IPS-NIHi7 (cell line): Measurements from ENCODE around the gene LRBA.
"Not testable (repeated sequence)": the region's sequence is repeated elsewhere in the genome, so short reads cannot be mapped to it uniquely, and the experiment has no call there.

Experiments
- DNase-seq: peaks from one replicate; pipeline ENCODE4 v3.0.0; 2012; ENCODE audit warnings: mixed read lengths; ENCODE audit errors: extremely low spot score

The LRBA gene

DNA sequence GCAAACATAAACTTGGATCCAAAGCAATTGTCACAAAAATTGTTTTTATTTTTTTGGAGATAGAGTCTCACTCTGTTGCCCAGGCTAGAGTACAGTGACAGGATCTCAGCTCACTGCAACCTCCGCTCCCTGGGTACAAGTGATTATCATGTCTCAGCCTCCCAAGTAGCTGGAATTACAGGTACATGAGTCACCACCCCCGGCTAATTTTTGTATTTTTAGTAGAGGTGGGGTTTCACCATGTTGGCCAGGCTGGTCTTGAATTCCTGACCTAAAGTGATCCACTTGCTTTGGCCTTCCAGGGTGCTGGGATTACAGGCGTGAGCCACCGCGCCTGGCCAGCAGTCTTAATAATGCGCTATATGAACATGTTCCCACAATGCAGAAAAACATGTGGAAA is 272.2 kb downstream of the LRBA start:
- not testable (repeated sequence) for DNase-seq

- DNase-seq = no peak
Measured at GRCh38 chr4:150739591-150739990, 275.5 kb downstream of the LRBA start.

- DNase-seq = no peak
Measured at GRCh38 chr4:150725957-150726523, 289.0 kb downstream of the LRBA start.

DNA sequence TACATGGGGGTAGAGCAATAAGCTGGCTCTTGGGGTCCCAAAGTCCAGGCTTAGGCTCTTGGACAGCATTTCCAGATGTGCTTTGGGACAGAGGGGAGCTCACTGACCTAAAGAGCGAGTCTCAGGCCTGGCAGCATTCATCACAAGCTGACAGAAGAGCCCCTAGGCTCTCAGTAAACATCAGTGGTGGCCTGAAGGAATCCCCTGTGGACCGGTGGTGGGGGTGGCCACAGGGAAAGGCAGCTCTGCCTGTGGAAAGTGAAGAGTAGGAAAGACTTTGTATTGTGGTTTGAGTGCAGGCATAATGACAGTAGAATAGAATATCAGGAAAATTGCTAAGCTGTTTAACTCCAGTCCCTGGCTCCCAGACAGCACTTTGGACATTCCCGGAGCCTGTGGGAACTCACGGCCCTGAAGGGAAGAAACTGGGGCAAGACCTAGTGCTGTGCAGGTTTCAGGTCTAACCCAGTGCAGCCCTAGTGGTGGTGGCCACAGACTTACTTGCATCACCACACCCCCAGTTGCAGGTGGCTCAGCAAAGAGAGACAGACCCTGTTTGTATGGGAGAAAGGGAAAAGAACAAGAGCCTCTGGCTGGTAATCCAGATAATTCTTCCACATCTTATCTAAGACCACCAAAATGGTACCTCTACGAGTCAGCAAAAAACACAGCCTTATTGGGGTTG is 291.2 kb downstream of the LRBA start:
- no peak for DNase-seq

DNA sequence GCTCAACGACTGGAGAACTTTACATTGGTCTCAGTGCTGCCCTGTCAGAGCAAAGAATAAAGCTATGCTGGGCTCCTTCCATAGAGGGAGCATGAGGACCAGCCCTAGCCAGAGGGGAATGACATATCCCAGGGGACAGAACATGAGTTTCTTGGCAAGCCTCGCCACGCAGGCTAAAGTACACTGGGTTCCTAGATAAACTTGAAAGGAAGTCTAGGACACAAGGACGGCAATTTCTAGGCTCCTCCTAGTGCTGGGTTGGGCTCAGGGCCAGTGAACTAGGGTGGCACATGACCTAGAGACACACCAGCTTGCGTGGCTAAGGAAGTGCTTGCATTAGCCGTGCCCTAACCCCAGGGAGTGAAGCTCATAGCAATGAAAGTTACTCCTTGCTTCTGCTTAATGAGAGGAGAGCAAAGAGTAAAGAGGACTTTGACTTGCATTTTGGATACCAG is 292.1 kb downstream of the LRBA start:
- DNase-seq = peak; percentile 24

DNA sequence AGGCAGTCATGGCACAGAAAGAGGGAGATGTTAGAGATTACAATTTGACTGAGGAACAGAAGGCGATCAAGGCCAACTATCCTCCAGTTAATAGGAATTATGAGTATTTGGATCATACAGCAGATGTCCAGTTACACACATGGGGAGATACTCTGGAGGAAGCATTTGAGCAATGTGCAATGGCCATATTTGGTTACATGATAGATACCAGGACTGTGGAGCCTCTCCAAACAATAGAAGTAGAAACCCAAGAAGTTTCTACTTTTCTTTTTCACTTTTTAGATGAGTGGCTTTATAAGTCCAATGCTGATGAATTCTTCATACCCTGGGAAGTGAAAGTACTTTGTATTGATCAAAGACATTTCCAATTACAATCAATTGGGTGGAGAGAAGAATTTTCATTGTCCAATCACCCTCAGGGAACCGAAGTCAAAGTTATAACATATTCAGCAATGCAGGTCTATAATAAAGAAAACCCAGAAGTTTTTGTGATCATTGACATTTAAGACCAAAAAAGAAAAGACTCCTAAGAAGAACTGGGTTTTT is 294.0 kb downstream of the LRBA start:
- no peak for DNase-seq

- no peak for DNase-seq
Measured at GRCh38 chr4:150717952-150718351, 297.1 kb downstream of the LRBA start.

DNA sequence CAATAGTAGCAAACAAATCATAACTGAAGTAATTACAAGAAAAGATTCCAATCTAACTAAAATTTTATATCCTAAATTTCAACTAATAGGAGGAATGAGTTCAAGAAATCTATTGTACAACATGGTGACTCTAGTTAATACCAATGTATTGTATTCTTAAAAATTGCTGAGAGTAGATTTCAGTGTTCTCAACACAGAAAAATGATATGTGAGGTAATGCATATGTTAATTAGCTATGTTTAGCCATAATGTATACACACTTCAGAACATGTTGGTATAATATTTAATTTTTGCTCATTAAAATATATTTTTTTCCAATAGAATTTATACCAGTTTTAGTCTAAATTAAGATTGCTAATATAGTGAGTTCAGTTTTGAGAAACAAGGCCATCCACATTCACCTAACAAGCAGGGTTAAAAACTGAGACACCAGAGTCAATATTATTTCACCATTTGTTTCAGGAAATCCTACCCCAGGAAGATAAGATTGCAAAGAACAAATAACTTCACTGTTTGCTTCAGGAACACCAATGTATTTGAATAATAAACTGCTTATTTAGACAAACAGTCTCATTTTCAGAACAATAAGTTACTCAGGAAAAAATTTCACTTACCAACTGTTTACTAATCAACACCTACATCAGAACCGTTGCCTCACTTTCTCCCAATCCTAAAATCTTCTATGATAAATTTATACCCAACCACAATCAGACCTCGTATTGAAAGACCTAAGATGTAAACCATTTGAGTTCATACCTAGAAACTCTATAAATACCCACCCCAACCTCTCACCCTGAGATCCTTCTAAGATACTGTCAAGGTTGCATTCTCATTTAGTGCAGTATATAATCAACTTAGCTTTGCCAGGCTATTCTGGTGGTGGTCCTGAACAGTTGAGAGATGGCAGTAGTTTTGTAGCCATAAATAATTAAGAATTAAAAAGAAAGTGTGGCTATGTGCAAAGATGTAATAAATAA is 300.3 kb downstream of the LRBA start:
- DNase-seq = no peak

DNA sequence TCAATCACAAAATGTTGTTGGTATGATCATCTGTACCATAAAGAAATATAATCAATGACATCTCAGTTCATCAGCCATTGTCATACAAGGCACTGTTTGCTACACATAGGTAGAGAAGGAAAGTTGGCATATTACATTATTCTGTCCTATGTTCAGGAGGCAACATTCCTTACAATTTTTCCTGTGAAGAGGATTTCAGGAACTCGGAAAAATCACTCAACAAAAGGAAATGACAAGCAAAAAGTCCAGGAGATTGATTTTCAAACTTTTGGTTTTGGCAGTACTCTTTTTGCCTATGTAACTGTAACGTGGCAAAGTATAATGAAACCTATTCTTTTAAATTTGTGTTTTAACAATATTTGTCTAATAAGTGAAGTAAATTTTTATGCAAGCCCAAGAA is 301.8 kb downstream of the LRBA start:
- DNase-seq = no peak

- no peak for DNase-seq
Measured at GRCh38 chr4:150710770-150711375, 304.2 kb downstream of the LRBA start.

DNA sequence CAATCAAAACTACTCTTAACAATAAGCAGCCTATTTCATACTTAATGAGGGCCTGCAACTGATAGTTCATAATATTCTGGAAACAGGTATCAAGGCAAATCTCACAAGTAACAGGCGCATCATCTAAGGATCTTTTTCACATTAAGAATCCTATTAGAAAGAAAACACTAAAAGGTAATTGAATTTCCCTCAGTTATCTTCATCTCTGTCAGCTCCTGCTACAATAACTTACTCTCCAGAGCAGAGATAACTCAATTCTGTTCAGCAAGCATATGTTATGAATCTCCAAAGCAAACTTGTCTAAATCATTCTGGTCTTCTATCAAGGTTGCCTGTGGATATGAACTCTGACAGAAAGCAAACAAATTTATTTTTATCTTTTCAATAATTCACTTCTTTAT is 307.1 kb downstream of the LRBA start:
- no peak for DNase-seq

- DNase-seq = no peak
Measured at GRCh38 chr4:150699599-150699998, 315.5 kb downstream of the LRBA start.

- DNase-seq = no peak
Measured at GRCh38 chr4:150695162-150695561, 319.9 kb downstream of the LRBA start.

- DNase-seq = peak; percentile 30
Measured at GRCh38 chr4:150694438-150694837, 320.6 kb downstream of the LRBA start.

DNA sequence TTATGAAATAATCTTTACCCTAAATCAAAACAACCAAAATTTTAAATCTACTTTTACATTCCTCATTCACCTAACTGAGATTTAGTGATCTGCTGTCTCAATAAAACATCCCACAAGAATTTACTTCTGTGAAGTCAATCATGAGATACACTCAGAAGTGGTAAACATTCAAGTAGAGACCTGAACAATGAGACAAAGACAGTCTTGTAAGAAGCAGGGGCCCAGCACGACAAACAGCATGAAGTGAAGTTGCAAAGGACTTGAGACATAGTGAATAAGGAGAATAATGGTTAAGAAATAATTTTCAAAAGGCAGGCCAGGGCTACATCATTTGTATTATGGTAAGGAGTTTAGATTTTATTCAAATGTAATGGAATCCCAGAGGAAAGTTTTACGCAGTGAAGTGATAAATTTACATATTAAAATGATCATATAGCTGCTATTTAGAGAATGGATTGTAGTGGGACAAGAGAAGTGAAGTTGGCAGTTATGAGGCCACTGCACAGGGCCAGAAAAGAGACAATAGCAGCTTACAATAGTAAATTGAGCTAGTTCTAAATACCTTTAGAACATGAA is 331.2 kb downstream of the LRBA start:
- DNase-seq = no peak

DNA sequence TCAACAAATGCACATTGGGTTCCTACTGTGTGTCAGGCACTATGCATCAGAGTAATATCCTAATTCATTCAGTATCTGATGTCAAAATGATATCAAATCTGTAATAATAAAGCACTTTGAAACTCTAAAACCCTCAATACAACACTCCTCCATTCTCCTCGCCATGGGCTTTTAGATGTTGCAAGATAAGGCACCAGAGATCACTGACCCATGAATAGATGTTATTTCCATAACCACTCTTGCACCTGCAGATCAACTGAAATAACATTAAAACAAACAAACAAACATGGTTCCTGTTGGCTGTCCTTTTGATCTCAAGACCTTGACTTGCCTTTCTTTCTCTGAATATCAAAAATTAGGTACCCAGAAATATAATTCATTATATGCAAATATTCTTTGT is 333.0 kb downstream of the LRBA start:
- DNase-seq = no peak

GRCh38 chr4:150681063-150681462 is 334.0 kb downstream of the LRBA start:
- DNase-seq = no peak

DNA sequence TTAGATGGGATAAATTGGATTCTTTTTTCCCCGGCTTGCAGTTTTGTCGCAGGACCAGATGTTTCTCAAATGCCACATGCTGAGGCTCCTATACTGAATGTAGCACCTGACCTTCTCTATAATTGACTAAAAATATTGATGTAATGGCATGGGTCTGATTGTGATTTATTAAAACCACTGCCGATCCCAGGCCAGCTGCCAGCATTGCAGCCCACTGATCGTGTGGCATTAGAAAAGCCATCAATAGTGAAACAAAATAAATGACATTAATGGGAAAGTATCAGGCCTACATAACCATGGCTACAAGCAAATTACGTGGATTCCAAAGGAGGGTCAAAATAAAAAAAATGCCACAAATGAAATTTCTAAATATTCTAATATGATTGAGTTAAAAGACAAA is 334.4 kb downstream of the LRBA start:
- DNase-seq = no peak

DNA sequence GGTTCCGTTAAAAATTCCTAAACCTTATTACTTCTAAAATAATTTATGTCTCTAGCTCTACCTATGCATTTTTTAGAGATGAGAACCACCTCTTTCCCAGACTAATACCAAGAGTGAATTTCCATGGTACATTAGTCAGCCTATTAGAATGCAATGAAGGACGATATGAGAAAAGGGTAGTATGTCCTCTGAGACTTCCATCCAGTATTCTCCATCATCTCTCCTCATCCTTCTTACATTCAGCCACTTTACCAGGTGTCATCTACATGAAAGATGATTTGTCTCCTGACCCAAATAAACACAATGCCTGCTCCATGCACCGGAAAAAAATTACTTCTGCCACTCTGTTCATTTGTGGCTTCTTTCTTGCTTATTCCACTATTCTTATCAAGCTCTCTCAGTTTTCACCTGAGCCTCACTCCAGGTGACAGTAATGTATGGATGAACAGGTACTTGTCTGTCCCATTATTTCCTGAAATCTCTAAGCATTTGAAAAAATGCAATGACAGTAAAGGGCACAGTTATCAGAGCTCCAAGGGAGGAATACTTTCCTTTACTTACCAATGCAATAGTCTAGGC is 335.2 kb downstream of the LRBA start:
- no peak for DNase-seq

DNA sequence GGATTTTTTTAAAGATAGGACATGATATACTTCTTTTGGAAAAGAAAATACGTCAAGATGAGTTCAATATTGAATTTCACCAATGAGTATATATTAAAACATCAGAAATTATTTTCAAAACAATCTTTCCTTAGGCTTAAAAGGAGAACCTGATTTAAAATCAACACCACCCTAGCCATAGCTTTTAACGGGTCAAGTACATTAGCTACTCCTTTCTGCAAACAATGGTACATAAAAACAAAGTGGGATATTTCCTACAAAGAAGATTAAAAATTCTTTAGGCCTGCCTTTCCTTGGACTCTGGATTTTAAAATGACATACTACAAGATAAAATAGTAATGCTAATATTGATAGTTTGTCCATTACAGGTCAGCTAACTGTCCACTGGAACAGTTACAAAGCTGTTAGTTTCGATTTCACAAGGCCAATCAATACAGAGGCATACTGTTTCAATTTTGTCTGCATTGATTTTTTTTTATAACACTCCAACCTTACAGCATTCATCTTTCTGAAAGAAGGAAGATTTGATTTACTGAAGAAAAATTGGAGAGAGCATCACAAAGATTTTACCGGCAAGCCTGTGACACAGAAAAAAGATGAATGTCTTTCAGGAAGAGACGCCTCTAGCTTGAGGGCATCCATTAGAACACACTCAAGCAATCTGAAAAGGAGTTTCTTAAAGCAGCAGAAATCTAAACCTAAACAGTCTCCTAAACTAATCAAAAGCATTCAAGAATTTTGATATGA is 335.9 kb downstream of the LRBA start:
- DNase-seq = no peak
